Dermis microvascular lymphatic vessel endothelial cell (primary cell): ENCODE results near the gene C19orf85. TPM values are rescaled to one million over a fixed set of nuclear protein-coding genes. Genes with fewer than 3 reads are reported as not detected.

Experiments
- DNase-seq, 2 donors: peaks; one replicate each; pipeline versions ENCODE4 v3.0.0 to v3.0.0-alpha.2; 2010; ENCODE audit warnings: low read depth in 2 of 2
- total RNA-seq: library from RNA; depleted of rRNA; stranded (reverse); fragments of >200 nt; gene quantifications from 2 replicates; pipeline ENCODE4 v1.2.1, GENCODE V29; 2014

C19orf85 gene
- total RNA-seq, 1 donor from 2014 or later = not detected

DNA sequence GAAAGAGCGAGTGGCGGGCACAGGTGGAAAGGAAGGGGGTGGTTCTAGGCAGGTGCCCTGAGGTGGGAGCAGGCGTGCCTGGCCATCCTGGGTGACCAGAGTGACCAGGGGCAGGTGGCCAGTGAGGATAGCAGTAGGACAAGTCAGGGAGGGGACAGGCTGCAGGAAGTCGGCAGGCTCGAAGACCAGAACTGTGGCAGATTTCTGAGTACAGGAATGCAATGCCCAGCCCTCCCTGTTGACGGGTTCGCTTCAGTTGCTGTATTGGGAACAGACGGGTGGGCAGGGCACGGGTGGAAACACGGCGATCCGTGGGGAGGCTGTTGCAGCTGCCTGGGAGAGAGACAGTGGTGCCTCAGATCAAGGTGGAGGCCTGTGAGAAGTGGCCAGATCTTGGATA lies 13.8 kb upstream of the C19orf85 start:
- DNase-seq = no peak

DNA sequence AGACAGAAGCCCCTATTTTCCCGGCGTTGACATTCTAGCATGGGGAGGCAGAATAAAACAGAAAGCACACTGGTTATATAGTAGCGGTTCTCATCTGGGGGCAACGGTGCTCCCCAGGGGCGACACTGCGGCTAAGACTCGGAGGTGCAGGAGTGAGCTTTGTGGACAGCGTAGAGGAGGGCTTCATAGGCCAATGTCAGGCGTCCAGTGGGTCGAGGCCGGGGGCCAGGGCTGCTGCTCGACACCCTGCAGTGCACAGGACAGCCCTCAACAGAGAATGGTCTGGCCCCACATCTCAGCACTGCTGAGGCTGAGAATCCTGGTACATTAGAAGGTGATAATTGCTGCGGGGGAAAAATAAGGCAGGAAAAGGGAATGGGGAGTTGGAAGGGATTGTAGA lies 13.4 kb upstream of the C19orf85 start:
- DNase-seq = no peak

DNA sequence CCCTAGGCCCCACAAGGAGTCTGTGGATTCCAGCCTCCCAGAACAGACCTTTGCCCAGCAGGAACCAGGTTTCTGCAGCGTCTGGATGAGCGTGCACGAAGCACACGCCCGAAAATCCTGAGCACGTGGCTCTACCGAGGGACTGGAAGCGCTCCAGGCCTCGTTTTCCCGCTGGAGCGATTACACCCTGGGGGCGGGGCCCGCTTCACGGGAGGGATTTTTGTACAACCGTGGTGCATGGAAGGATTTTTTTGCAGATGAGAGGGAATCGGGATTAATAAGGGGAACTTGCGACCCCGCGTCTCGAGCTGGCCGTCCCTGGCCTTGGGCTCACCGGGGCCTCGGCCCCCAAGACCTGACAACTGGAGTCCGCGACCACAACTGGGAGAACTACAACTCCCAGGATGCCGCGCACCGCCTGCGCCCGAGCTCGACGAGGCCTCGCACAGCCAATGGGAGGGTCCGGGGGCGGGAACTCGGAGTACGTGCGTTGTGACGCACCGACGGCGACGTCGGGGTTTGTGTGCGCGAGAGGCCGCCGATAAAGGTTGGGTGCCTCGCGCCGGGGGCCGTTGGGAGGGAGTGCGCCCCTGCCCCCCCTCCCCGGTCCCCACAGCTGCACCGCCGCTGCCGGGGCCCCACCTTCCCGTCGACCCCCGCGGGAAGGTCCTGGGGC lies 11.7 kb upstream of the C19orf85 start, which contains the start of gene ZNF628:
ZNF628 (plus strand) TSS at position 518 of the 676 bp plus-strand sequence. CDS start 3,294 bp downstream, outside the sequence.
- DNase-seq = peak; percentile 95 to 98

DNA sequence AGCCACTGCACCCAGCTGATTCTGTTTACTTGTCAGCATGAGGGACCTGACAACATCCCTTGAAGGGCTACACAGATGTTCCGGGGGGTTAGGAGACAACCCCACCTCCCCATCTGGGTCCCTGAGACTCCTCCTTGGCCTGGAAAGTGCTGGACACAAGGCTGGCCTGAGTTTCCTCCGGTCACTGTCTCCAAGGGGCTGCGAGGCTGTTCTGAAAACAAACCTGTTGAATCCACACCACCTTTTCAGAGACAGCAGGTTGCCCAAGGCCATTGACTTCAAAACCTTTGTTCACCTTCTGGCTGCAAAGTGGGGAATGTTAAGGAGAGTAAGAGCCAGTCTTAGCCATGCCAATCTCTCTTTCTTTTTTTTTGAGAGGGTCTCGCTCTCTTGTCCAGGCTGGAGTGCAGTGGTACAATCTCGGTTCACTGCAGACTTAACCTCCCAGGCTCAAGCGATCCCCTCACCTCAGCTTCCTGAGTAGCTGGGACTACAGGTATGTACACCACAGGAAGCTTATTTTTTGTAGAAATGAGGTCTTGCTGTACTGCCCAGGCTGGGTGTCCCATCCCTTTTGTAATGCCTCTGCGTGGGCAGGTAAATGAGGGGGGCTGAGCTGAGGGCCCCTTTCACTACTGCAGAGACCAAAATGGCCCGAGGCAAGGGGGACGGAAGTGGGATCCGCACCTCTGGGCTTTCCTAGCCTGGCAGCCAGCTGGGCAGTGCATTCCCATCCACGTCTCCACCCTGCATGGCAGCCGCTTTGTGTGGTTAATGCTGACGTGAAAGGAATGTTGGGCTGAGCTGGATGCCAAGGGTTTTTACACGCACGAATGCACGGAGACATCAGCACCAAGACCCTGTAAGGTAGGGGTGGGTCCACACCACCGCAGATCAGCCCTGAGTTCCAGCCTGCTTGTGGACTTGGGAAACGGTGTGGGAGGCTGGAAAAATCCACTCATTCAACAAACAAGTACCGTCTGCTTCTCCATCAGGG lies 10.0 kb upstream of the C19orf85 start:
- DNase-seq = no peak

DNA sequence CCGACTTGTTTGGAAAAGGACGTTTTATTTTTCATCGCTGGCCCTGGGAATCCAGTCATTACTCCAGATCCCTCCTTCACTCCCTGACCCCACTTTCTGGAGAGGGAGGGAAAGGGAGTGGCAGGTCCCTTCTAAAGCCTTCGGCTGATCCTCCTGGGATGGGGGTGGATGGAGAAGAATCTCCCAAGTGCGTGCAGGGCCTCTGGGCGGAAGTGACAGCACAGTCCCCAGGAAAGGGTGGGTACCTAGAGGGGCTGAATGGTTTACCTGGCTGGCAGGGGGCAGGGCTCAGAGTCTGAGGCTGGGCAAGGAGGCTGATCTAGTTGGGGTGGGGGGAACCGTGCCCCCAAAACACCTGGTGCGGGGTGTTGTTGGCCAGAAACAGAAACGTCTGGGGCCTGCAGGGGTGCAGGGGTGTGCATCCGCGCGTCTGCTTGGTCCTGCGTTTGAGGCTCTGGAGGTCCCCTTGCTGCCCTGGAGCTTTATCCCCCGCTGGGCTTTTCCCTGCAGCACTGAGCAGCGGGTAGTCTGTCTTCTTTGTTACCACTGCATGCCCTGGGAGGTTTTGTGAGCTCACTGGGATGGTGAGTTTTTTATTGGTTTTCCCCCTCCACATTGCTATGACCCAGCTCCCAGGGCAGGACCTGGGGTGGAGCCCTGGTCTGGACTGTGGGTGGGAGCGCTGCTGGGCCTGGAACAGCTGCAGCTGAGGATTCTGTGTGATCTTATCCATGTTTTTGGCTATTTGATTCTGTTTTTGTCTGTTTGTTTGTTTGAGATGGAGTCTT lies 8.9 kb upstream of the C19orf85 start:
- no peak for DNase-seq

- no peak for DNase-seq
Observed at GRCh38 chr19:55472463-55472862, 7.9 kb upstream of the C19orf85 start.

DNA sequence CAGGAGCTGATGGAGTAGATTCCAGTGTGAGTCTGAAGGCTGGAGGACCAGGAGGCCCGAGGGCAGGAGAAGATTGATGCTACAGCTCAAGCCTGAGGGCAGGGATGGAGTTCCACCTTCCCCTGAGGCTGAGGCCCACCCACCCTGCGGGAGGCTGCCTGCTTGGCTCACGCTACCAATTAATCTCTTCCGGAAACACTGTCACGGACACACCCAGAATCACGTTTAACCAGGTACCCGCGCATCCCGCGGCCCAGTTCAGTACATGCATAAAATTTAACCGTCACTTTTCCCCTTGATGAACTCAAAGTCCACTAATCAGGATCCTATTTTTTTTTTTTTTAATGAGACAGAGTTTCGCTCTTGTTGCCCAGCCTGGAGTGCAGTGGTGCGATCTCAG lies 6.7 kb upstream of the C19orf85 start:
- DNase-seq = no peak

DNA sequence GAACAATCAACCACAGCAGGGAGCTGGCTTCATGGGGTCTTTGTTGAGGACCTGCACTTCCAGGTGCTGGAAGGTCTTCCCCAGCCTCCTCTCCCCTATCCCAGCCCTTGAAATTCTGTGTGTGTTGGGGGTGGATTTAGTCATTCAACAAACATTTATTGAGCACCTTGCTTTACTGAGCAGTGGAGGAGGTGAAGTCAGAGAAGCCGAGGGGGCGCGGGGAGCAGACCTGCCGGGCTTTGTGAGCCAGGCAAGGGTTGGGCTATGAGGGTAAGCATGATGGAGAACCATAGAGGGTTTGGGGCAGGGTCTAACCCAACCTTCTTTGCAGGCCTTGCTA lies 3.5 kb upstream of the C19orf85 start:
- DNase-seq = no peak

DNA sequence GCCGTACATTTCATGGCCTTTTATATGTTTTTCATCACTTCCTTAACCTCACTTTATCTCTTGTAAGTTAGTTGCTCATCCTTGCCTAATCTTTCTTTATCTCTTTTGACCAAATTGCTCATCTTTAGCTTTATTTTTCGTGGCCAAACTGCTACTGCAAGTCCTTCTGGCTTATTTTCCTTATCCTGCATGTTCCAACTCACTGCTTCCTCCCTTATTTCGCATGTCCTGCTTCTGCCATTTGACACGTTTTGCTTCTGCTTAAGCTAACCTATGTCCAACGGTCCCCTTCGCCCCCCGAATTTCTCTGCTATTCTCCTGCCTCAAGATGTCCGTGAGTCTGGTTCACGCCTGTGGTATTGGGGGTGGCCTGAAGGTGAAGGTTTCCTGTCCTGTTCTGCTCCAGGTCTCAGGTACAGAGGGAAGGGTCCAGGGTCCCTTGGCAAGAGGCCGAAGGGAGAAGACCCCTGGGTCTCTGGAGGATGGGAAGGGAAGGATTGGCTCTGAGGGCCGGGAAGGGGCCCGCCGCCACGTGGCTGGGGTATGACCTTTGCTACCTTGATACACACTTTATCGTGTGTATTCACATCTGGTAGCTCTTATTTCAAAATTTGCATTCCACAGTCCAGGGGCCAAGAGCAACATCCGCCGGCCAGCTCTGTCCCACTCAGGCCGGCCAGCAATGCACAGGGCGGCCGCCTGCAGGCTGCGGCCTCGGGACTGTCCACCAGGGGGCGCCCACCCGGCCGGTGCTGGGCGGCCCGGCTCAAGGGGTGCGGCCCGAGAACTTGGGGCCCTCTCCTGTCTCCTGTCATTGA lies 2.9 kb upstream of the C19orf85 start:
- peak; percentile 48 to 55 for DNase-seq

DNA sequence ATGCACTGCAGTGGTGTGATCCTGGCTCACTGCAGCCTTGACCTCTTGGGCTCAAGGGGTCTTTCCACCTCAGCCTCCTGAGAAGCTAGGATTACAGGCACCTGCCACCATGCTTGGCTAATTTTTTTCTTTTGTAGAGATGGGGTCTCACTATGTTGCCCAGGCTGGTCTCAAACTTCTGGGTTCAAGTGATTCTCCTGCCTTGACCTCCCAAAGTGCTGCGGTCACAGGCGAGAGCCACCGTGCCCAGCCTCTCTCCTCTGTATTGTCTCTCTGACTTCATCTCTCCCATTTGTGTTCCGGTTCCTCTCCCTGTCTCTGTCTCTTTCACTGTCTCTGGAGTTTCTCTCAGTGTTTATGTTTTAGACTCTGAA lies 1.7 kb upstream of the C19orf85 start:
- DNase-seq = no peak

DNA sequence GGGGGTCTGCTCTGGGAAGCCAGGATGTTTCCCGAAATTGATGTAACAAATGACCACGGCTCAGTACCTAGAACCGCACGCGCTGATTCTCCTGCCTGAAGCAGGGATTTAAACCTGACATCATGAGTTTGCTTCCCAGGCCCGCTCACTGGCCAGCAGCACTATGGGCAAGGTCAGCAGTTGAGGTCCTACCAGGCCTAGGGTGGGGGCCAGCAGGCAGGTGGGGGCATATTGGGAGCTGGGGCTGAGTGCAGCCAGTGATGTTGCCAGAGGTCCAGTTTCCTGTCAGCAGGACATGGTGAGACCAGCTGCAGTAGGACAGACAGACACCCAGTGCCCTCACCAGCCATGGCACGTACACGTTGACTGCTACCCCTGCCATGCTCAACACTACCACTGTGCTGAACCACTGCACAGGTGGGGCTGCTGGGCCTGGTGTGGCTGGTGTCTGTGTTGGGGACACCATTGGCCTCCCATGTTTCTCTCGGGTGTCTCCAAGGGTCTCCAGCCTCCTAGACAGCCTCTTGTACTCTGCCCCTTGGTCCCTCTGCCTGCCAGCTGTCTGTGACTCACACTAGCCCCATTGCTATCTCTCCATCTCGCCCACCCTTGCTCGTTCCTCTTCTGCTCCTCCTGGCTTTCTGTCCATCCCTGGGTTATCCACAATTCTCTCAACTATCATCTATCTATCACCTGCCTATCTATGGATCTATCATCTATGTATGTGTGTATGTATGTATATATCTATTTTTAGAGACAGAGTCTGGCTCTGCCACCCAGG lies 1.1 kb upstream of the C19orf85 start:
- no peak for DNase-seq

GRCh38 chr19:55464039-55464661 lies 401 bp downstream of the C19orf85 start:
- DNase-seq = no peak

DNA sequence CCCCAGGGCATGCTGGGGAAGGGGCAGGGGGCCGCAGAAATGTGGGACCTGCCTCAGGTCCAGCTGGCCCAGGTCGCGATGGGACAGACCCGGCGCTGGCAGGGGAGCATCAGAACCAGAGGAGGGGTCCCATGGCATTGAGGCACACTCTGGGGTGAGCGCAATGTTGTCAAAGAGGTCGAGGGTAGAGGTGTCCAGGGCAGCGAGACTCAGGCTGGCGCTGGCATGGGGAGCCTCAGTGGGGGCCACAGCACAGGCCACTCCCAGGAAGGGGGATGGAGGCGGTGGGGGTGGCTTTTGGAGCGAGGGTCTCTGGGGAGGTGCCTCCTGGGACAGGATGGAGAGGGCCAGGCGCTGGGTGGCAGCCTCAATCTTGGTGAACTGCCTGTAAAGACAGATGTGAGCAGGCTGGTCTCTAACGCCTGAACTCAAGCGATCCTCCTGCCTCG lies 944 bp downstream of the C19orf85 start:
- no peak for DNase-seq

GRCh38 chr19:55462722-55463121 lies 1.8 kb downstream of the C19orf85 start:
- DNase-seq = no peak

- DNase-seq = peak; percentile 73 to 80
Observed at GRCh38 chr19:55461974-55462626, 2.5 kb downstream of the C19orf85 start.

DNA sequence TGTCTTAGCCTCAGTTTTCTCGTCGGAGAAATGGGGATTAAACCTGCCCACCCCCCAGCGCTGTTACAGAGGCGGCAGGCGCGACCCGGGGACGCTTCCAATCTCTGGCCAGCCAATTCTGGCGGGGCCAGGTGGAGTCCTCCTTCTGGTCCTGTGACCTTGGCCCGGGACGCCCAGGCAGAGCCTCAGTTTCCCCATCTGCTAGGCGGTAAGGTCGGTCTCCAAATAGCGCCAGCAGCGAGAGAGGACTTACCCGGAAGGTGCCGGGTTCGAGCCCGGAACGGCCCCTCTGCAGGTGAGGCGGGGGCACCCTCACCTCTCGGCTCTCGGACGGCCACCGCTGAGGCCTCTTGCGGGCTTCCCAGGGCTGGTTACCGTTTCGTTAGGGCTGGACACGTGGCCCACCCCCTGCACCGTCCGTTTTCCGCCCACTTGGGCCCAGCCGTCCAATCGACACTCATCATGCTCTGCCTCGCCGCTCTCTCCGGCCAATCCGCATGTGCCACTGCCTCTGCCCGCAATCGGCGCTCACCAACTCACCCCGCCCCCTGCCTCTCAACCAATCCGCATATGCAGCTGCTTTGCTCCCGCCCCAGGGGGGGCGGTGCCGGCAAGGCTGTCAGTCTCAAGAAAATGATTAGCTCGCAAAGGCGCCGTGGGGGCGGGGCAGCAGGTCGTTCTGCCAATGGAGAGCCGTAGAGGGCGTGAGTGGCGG lies 3.1 kb downstream of the C19orf85 start, which contains the start of gene ISOC2:
ISOC2 (minus strand) TSS at position 384 of the 715 bp plus-strand sequence. CDS start 5,156 bp downstream, outside the sequence.
- peak; percentile 99 to 100 for DNase-seq

- peak; percentile 12 to 69 for DNase-seq
Observed at GRCh38 chr19:55460670-55461258, 3.8 kb downstream of the C19orf85 start.
